PC-9 (cell line): Measurements from ENCODE around the gene PPP1R1C. TPM values are rescaled to one million over a fixed set of nuclear protein-coding genes. Genes with fewer than 3 reads are reported as not detected.

Experiments
- BruUV-seq: library from RNA; stranded (reverse); fragments of 400-500 nt; replicated peaks from 2 replicates; lab custom pipeline; 2021; lab: Mats Ljungman, UMichigan
- CTCF ChIA-PET: fragments of 300-600 bp; sonication (Branson Sonifier 250); formaldehyde crosslinking; loops from one replicate; lab custom pipeline; 2022; ENCODE audit warnings: antibody characterized with exemption; lab: Charles Lee
- POLR2A ChIA-PET: fragments of 300-600 bp; sonication (Branson Sonifier 250); formaldehyde crosslinking; loops from one replicate; lab custom pipeline; 2022; ENCODE audit warnings: antibody characterized with exemption; ENCODE audit not compliant: unreplicated experiment; lab: Charles Lee
- DNase-seq, 2 experiments: peaks; one replicate each; pipeline versions ENCODE4 v3.0.0 to v3.0.0-alpha.2; 2015 to 2022; ENCODE audit warnings: mixed read lengths in 1 of 2
- H2AFZ ChIP-seq: fragments of 200-600 bp; sonication (generic); 2 replicates; pipeline ENCODE4 v1.8.1; 2017; ENCODE audit warnings: antibody characterized with exemption
- H3F3A ChIP-seq: fragments of 200-600 bp; sonication (generic); 2 replicates; pipeline ENCODE4 v1.8.1; 2017; ENCODE audit warnings: antibody characterized with exemption, mild to moderate bottlenecking, low read depth; ENCODE audit not compliant: insufficient read depth
- H3K27ac ChIP-seq: fragments of 200-600 bp; sonication (generic); 2 replicates; pipeline ENCODE4 v1.6.1; 2016; ENCODE audit warnings: mixed run types
- H3K27me3 ChIP-seq: fragments of 200-600 bp; sonication (generic); 2 replicates; pipeline ENCODE4 v1.6.1; 2016; ENCODE audit warnings: low read depth, mixed run types; ENCODE audit not compliant: insufficient read depth
- H3K36me3 ChIP-seq: fragments of 200-600 bp; sonication (generic); 2 replicates; pipeline ENCODE4 v1.6.1; 2016; ENCODE audit warnings: low read depth, mixed run types
- H3K4me1 ChIP-seq: fragments of 200-600 bp; sonication (generic); replicated peaks from 2 replicates; pipeline ENCODE4 v1.6.1; 2016; ENCODE audit warnings: mixed run types; ENCODE audit not compliant: insufficient read depth
- H3K4me2 ChIP-seq: fragments of 200-600 bp; sonication (generic); 2 replicates; pipeline ENCODE4 v1.6.1; 2017; ENCODE audit warnings: mixed run types
- H3K4me3 ChIP-seq: fragments of 200-600 bp; sonication (generic); 2 replicates; pipeline ENCODE4 v1.6.1; 2016; ENCODE audit warnings: mixed run types
- H3K79me2 ChIP-seq: fragments of 200-600 bp; sonication (generic); 2 replicates; pipeline ENCODE4 v1.6.1; 2017; ENCODE audit warnings: low read depth, mixed run types
- H3K9me2 ChIP-seq: fragments of 200-600 bp; sonication (generic); 2 replicates; pipeline ENCODE4 v1.8.1; 2017; ENCODE audit warnings: mild to moderate bottlenecking; ENCODE audit not compliant: insufficient read depth
- H3K9me3 ChIP-seq: fragments of 200-600 bp; sonication (generic); 2 replicates; pipeline ENCODE4 v1.8.1; 2016; ENCODE audit warnings: low read depth; ENCODE audit not compliant: insufficient read depth
- H4K20me1 ChIP-seq: fragments of 200-600 bp; sonication (generic); 2 replicates; pipeline ENCODE4 v1.8.1; 2017; ENCODE audit not compliant: insufficient read depth
- EZH2 ChIP-seq: fragments of 200-600 bp; sonication (generic); IDR thresholded peaks from 2 replicates; pipeline ENCODE4 v1.8.0; 2017; ENCODE audit warnings: antibody characterized with exemption, low read depth
- intact Hi-C: fragments of 100-400 bp; cut with micrococcal nuclease; formaldehyde crosslinking; loops from one replicate; pipeline ENCODE4 v1.10.0; 2022; ENCODE audit not compliant: unreplicated experiment
- total RNA-seq: library from RNA; stranded (reverse); gene quantifications from 2 replicates; pipeline ENCODE4 v1.2.3, GENCODE V29; 2021
- TF ChIP-seq, protein P1 (sequence below): fragments of 200-600 bp; sonication (generic); conservative IDR thresholded peaks from 2 replicates; pipeline ENCODE4 v1.6.1; 2017; ENCODE audit warnings: mixed run types, antibody characterized with exemption, mild to moderate bottlenecking, moderate library complexity

The PPP1R1C gene
- total RNA-seq, 1 experiment from 2014 or later, result 27.5 TPM

DNA sequence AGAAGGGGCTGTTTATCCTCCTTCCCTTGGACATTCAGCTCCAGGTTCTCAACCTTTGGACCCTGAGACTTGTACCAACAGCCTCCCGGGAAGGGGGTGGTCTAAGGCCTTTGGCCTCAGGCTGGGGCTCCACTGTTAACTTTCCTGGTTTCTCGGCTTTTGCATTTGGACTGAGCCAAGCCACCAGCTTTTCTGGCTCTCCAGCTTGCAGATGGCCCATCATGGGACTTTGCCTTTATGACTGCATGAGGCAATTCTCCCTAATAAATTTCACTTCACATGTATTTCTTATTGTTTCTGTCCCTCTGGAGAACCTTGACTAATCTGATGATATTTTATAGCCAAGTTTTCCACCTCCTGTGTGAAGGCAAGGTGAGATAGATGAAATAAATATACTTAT, 180.8 kb downstream of the PPP1R1C start:
- Histone ChIP-seq H2AFZ (no peak overlapping the region), H3K4me2 (no peak overlapping the region), H3K27ac (no peak overlapping the region), H3K4me1 (no peaks in the 10 kb centered on the region), H3K79me2 (no peaks in the 10 kb centered on the region), H4K20me1 (no peaks in the 10 kb centered on the region), H3K9me3 (no peaks in the 10 kb centered on the region), H3K9me2 (no peaks in the 10 kb centered on the region), H3K4me3 (no peak overlapping the region), H3K36me3 (no peaks in the 10 kb centered on the region), H3K27me3 (no peaks in the 10 kb centered on the region), H3F3A (no peaks in the 10 kb centered on the region)
- intact Hi-C loops, result no loop called here
- BruUV-seq, result no TSS peak
- ChIA-PET CTCF (no interaction called here), POLR2A (interaction anchor here (0.7 kb wide), 1 partner anchor 63 kb away, joined by 3 read pairs; no protein-coding TSS in a partner anchor)
- no peak for TF ChIP-seq EZH2
- DNase-seq, result no peak

DNA sequence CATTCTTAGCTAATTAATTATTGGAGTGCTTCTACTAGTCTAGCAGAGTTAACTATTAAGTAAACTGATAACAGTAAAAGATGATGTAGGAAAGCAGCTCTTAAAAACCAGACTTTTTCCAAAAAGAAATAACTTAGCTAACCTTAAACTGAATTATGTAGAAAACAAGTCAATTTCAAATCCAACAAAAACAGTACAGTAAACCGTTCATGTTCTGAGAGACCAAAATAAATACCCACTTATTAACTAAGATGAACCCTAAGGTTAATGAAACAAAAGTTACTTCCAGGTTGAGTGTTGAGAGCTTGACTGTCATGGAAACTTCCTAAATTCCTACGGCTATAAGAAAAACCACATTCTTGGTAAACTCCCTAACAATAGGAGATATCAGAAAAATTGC, 181.2 kb downstream of the PPP1R1C start:
- H4K20me1 ChIP-seq, result no peaks in the 10 kb centered on the region
- no peaks in the 10 kb centered on the region for H3K9me2 ChIP-seq
- DNase-seq, result no peak
- H3K4me3 ChIP-seq, result no peak overlapping the region
- no peak overlapping the region for H3K4me2 ChIP-seq
- H3K27ac ChIP-seq, result no peak overlapping the region
- no peaks in the 10 kb centered on the region for H3F3A ChIP-seq
- CTCF ChIA-PET, result no interaction called here
- H2AFZ ChIP-seq, result no peak overlapping the region
- H3K36me3 ChIP-seq, result no peaks in the 10 kb centered on the region
- no peaks in the 10 kb centered on the region for H3K4me1 ChIP-seq
- BruUV-seq, result no TSS peak
- no peaks in the 10 kb centered on the region for H3K27me3 ChIP-seq
- TF ChIP-seq EZH2, result no peak
- TF ChIP-seq, protein P1, sequence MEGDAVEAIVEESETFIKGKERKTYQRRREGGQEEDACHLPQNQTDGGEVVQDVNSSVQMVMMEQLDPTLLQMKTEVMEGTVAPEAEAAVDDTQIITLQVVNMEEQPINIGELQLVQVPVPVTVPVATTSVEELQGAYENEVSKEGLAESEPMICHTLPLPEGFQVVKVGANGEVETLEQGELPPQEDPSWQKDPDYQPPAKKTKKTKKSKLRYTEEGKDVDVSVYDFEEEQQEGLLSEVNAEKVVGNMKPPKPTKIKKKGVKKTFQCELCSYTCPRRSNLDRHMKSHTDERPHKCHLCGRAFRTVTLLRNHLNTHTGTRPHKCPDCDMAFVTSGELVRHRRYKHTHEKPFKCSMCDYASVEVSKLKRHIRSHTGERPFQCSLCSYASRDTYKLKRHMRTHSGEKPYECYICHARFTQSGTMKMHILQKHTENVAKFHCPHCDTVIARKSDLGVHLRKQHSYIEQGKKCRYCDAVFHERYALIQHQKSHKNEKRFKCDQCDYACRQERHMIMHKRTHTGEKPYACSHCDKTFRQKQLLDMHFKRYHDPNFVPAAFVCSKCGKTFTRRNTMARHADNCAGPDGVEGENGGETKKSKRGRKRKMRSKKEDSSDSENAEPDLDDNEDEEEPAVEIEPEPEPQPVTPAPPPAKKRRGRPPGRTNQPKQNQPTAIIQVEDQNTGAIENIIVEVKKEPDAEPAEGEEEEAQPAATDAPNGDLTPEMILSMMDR, result no peak
- POLR2A ChIA-PET, result interaction anchor here (0.7 kb wide), 1 partner anchor 63 kb away, joined by 3 read pairs; no protein-coding TSS in a partner anchor
- intact Hi-C loops, result no loop called here
- H3K9me3 ChIP-seq, result no peaks in the 10 kb centered on the region
- no peaks in the 10 kb centered on the region for H3K79me2 ChIP-seq

Other genes with a start within 250 kb of the PPP1R1C start
- gene ITPRID2, start 94.1 kb upstream of the PPP1R1C start, total RNA-seq, result 368 and 419 TPM in 2 replicates